SK-N-MC (cell line): ENCODE data around the gene WDR37.

Source experiments
- EZH2 ChIP-seq: fragments of 200-600 bp; sonication (generic); IDR thresholded peaks from one replicate; pipeline ENCODE4 v1.6.1; 2017; ENCODE audit warnings: antibody characterized with exemption
- POLR2AphosphoS5 ChIP-seq: IDR thresholded peaks from 2 replicates; pipeline ENCODE4 v1.6.1; 2012; ENCODE audit warnings: mild to moderate bottlenecking, low read depth, low read length, borderline replicate concordance

DNA sequence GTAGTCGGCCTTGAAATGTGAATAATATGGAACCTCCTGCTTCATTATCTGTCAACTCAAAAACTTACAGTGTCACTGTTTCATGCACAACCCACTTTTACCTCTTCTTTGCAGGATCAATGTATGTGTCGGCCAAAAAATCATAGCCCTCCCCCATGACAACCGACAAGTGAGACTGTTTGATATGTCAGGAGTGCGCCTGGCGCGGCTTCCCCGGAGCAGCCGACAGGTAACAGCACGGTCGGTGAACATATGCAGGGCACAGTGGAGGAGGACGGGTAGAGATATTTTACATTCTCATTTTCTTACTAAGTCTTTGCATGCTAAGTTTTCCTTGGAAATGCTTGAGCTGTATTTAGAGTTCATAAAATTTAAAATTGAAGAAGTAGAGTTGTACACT is 68.6 kb downstream of the WDR37 start:
- no peak for TF ChIP-seq POLR2AphosphoS5
- no peak for TF ChIP-seq EZH2
